ENCODE data around the gene KITLG.
"Not testable (repeated sequence)": the region's sequence is repeated elsewhere in the genome, so short reads cannot be mapped to it uniquely, and the experiment has no call there.

The KITLG gene

GRCh38 chr12:88503281-88503703 lies 77.0 kb downstream of the KITLG start:
- Mint-ChIP-seq H3K27ac (no peak overlapping the region), H3K36me3 (ENCODE audit: low read depth) (no peaks in the 10 kb centered on the region), H3K4me3 (no peak overlapping the region), H3K27me3 (ENCODE audit: low read depth) (no peaks in the 10 kb centered on the region), H3K4me1 (ENCODE audit: low read depth) (no peaks in the 10 kb centered on the region), H3K9me3 (no peaks in the 10 kb centered on the region)

DNA sequence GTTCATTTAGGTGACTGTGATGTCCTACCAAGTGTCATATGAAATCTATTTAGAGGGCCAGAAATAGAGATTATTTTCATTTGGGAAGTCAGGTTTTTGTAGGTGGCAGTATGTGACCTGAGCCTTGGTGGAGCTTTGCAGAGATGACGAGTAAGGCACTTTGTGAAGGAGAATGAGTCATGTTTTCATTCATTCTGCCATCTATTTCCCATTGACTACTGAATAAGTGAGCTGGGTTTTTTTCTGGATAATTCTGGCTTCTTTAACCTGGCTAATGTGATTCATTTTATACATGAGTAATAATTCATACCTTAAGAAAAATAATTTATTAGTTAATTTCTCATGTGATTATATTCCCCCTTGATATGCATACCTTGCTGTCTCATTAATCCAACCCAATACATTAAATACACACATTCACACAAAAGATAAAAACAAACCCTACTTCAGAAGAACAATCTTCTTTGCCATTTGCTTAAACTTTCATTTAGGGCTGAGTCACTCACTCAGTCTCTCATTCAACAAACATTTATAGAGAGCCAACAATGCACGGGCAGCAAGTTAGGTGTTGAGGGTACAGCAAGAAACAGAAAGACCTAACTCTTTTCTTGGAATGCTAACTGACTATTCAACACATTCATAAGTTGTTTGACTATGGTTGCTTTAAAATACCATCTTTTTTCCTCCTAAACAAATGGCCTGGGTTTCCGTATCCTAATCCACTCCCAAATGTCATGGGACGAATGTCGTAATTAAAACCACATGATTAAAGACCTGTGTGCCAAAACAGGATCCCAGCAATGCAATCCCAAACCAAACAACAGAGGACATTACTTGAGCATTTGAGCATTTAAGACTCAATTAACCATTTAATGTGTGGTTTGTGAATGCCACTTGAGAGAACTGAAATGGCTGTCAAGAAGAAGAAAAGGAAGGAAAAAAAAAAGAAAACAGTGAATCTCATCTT lies 78.0 kb downstream of the KITLG start:
- no peaks in the 10 kb centered on the region for H3K27me3 Mint-ChIP-seq (ENCODE audit: low read depth)
- H3K4me3 Mint-ChIP-seq: no peak overlapping the region
- no peaks in the 10 kb centered on the region for H3K4me1 Mint-ChIP-seq (ENCODE audit: low read depth)
- no peaks in the 10 kb centered on the region for H3K36me3 Mint-ChIP-seq (ENCODE audit: low read depth)
- no peak overlapping the region for H3K27ac Mint-ChIP-seq
- no peaks in the 10 kb centered on the region for H3K9me3 Mint-ChIP-seq

DNA sequence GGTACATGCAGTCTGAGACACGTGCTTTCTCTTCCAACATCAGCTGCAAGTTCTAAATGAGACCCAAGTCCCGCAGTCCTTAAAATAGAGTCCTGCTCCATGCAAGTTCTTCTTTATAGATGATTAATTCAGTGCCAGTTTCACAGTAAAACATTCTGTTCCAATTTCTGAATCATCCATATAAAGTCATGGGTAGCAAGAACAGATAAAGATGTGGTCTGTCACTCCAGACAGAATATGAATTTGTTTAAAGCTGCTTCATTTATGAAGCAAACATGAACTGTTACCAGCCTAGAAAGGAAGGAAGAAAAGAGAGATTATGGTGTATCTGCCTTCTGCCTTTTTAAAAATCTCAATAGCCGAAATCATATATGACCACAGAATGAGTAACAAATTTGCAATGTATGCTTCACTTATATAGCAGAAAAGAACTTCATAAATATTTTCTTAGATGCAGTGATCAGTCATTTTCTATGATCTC lies 83.3 kb downstream of the KITLG start:
- Mint-ChIP-seq H3K27ac (no peak overlapping the region), H3K36me3 (ENCODE audit: low read depth) (no peaks in the 10 kb centered on the region), H3K9me3 (no peaks in the 10 kb centered on the region), H3K4me3 (no peak overlapping the region), H3K4me1 (ENCODE audit: low read depth) (no peaks in the 10 kb centered on the region), H3K27me3 (ENCODE audit: low read depth) (no peaks in the 10 kb centered on the region)

- Mint-ChIP-seq H3K27ac (no peak overlapping the region), H3K4me1 (ENCODE audit: low read depth) (no peaks in the 10 kb centered on the region), H3K27me3 (ENCODE audit: low read depth) (no peaks in the 10 kb centered on the region), H3K9me3 (no peaks in the 10 kb centered on the region), H3K4me3 (no peak overlapping the region), H3K36me3 (ENCODE audit: low read depth) (no peaks in the 10 kb centered on the region)
Observed at GRCh38 chr12:88496429-88496828, 83.8 kb downstream of the KITLG start.

DNA sequence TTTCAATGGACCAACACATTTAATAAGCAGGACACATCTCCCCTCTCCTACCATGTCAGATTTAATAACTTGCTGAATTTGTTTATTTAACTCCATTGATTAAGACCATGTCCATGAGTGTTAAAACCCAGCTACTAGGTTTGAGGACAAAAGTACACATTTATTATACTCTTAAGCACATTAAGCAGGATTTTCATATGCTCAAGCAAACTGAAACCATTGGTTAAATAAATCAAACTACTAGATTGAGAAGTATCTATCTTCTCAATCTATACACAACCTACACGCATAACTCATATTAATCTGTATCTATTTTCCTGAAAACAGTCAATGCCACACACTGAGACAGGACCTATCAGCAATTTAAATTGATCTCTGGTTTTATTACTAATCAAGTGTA lies 85.2 kb downstream of the KITLG start:
- no peak overlapping the region for H3K4me3 Mint-ChIP-seq
- no peaks in the 10 kb centered on the region for H3K27me3 Mint-ChIP-seq (ENCODE audit: low read depth)
- H3K27ac Mint-ChIP-seq: no peak overlapping the region
- no peaks in the 10 kb centered on the region for H3K9me3 Mint-ChIP-seq
- H3K4me1 Mint-ChIP-seq (ENCODE audit: low read depth): no peaks in the 10 kb centered on the region
- H3K36me3 Mint-ChIP-seq (ENCODE audit: low read depth): no peaks in the 10 kb centered on the region

DNA sequence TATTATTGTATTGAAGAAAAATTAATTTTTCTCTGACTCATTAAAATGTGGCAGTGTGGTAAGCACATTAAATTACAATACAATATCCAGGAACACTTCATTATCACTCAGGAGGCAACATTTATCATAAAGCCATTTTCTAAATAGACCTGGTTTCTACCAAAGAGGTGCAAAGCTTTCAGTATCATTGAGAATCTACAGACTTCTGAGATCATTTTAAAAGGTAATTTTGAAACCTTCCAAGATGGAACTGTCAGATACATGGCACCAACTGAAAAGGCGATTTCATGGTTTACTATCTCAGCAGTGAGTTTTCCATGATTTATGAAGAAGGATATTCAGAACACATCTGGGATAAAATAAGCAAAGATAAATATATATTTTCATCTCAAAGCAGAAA lies 85.8 kb downstream of the KITLG start:
- Mint-ChIP-seq H3K27me3 (ENCODE audit: low read depth) (no peaks in the 10 kb centered on the region), H3K4me3 (no peak overlapping the region), H3K36me3 (ENCODE audit: low read depth) (no peaks in the 10 kb centered on the region), H3K27ac (no peak overlapping the region), H3K9me3 (no peaks in the 10 kb centered on the region), H3K4me1 (ENCODE audit: low read depth) (no peaks in the 10 kb centered on the region)

DNA sequence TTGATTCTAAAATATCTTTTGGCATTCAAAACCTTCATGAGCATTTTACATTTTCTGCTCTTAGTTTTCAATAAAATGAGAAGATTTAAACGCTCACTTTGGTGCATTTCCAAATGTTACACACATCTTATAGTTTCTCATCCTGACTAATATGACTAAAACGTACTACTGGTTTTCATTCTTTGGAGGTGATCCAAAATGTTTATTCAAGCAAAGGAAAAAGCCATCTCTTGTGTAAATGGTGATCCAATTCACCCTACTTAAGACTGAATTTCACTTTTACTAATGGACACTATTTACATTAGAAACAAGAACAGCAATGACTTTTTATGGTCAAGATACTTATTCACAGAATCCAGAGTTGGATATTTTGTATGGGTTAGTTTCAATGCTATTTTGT lies 86.6 kb downstream of the KITLG start:
- no peaks in the 10 kb centered on the region for H3K4me1 Mint-ChIP-seq (ENCODE audit: low read depth)
- H3K36me3 Mint-ChIP-seq (ENCODE audit: low read depth): no peaks in the 10 kb centered on the region
- no peak overlapping the region for H3K4me3 Mint-ChIP-seq
- no peak overlapping the region for H3K27ac Mint-ChIP-seq
- no peaks in the 10 kb centered on the region for H3K9me3 Mint-ChIP-seq
- no peaks in the 10 kb centered on the region for H3K27me3 Mint-ChIP-seq (ENCODE audit: low read depth)

DNA sequence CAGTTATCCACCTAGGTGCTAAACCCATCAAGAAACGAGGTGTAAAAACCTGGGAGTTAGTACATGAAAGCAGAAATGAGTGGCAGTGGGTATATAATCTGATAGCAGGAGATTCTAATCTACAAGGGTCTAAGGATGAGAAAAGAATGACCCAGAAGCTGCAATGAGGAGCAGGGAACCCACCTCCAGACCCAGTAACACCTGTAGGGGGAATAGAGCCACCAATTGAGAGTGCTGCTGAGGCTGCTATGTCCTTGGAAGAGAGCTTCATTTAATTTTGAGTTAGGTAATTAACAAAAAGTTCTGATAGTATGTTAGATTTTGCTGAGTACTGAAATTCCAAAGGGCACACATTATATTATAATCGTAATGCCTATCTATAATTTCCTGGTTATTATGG lies 89.8 kb downstream of the KITLG start:
- H3K27me3 Mint-ChIP-seq (ENCODE audit: low read depth): no peaks in the 10 kb centered on the region

DNA sequence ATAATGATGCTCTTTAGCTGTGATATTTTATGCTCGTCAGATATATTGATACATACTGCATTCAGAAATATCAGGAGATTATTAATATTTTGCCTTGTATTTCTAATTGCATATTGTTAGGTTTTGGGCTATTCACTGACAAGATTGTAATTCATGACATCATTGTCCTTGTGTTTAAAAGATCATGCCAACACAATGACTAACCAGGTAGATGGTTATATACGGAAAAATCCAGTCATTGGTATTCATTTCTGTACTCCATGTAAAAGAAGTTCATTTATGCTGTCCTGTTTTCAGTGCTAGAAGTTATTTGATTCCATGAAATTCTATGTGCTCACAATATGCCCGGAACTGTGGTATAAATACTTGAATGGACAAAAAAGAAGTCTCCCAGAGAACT lies 107.5 kb downstream of the KITLG start:
- Mint-ChIP-seq H3K27me3 (ENCODE audit: low read depth) (no peaks in the 10 kb centered on the region), H3K9me3 (peaks cover 7% of the 10 kb centered on the region), H3K4me1 (ENCODE audit: low read depth) (no peaks in the 10 kb centered on the region), H3K4me3 (no peak overlapping the region), H3K36me3 (ENCODE audit: low read depth) (no peaks in the 10 kb centered on the region), H3K27ac (no peak overlapping the region)

More for the DNA sequence above, 89.8 kb downstream of the KITLG start:
- Mint-ChIP-seq H3K27ac (no peak overlapping the region), H3K4me1 (ENCODE audit: low read depth) (no peaks in the 10 kb centered on the region), H3K36me3 (ENCODE audit: low read depth) (no peaks in the 10 kb centered on the region), H3K4me3 (no peak overlapping the region), H3K9me3 (no peaks in the 10 kb centered on the region)

- H3K9me3 Mint-ChIP-seq: peaks cover 9% of the 10 kb centered on the region
- no peaks in the 10 kb centered on the region for H3K4me1 Mint-ChIP-seq (ENCODE audit: low read depth)
- H3K27ac Mint-ChIP-seq: no peak overlapping the region
- no peak overlapping the region for H3K4me3 Mint-ChIP-seq
- H3K36me3 Mint-ChIP-seq (ENCODE audit: low read depth): no peaks in the 10 kb centered on the region
- H3K27me3 Mint-ChIP-seq (ENCODE audit: low read depth): no peaks in the 10 kb centered on the region
Observed at GRCh38 chr12:88472248-88472647, 108.0 kb downstream of the KITLG start.

DNA sequence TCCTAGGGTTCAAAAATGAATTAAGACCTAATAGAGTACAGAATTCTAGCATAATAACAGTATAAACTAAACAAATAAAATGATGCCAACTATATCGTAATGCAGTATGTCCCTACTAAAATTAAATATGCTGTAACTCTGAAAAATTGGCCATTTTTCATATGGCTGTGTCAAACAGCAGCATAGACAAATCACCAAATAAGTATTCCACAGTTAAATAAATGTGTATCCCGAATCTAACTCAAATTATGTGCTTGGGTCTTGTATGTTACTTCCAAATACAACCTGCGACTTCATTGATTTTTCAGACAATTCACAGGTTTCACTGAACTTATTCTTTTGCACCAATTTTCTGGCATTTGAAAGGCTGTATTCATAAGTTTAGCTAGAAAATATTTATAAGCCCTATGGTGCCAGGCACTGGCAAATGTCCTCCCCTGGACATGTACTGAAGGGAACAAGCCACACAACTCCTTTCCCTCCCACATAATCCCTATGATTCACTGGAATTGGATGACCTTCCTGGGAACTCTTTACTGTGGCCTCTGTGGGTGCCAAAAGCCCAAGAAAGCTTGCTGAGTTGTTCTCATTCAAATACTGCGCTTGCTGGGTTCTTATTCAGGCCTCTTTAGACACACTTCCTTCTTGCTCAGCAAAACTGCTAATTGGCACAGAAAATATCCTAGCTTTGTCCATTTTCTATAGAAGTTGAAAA lies 108.8 kb downstream of the KITLG start:
- no peak overlapping the region for H3K4me3 Mint-ChIP-seq
- no peaks in the 10 kb centered on the region for H3K36me3 Mint-ChIP-seq (ENCODE audit: low read depth)
- H3K27ac Mint-ChIP-seq: no peak overlapping the region
- H3K4me1 Mint-ChIP-seq (ENCODE audit: low read depth): no peaks in the 10 kb centered on the region
- no peaks in the 10 kb centered on the region for H3K27me3 Mint-ChIP-seq (ENCODE audit: low read depth)
- peaks cover 10% of the 10 kb centered on the region for H3K9me3 Mint-ChIP-seq

DNA sequence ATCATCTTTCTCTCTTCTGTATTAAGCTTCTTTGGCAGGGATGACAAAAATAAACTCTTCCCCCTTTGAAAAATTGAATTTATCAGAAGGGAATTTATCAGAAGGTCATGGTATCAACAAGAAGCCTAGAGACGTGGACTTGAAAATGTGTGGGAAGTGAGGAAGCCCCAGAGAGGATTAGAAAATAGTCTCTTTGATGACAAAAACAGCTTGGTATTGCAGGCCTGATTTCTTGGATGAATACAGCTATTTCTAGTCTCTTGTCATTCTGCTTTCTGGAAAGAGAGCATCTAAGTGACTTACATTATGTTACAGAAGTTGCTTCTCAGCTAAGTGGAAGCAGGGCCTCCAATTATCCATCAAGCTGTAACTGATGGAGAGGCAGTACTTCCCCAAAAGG lies 111.1 kb downstream of the KITLG start:
- H3K27ac Mint-ChIP-seq: no peak overlapping the region
- no peak overlapping the region for H3K4me3 Mint-ChIP-seq
- H3K36me3 Mint-ChIP-seq (ENCODE audit: low read depth): no peaks in the 10 kb centered on the region
- peaks cover 7% of the 10 kb centered on the region for H3K9me3 Mint-ChIP-seq
- H3K27me3 Mint-ChIP-seq (ENCODE audit: low read depth): no peaks in the 10 kb centered on the region
- no peaks in the 10 kb centered on the region for H3K4me1 Mint-ChIP-seq (ENCODE audit: low read depth)

- peaks cover 7% of the 10 kb centered on the region for H3K9me3 Mint-ChIP-seq
- no peaks in the 10 kb centered on the region for H3K4me1 Mint-ChIP-seq (ENCODE audit: low read depth)
- no peak overlapping the region for H3K27ac Mint-ChIP-seq
- no peaks in the 10 kb centered on the region for H3K27me3 Mint-ChIP-seq (ENCODE audit: low read depth)
- no peaks in the 10 kb centered on the region for H3K36me3 Mint-ChIP-seq (ENCODE audit: low read depth)
- no peak overlapping the region for H3K4me3 Mint-ChIP-seq
Observed at GRCh38 chr12:88468581-88468980, 111.7 kb downstream of the KITLG start.

- H3K27ac Mint-ChIP-seq; H3K27me3 Mint-ChIP-seq (ENCODE audit: low read depth); H3K4me1 Mint-ChIP-seq (ENCODE audit: low read depth); H3K9me3 Mint-ChIP-seq; H3K4me3 Mint-ChIP-seq; H3K36me3 Mint-ChIP-seq (ENCODE audit: low read depth): not testable (repeated sequence)
Observed at GRCh38 chr12:88466708-88467107, 113.6 kb downstream of the KITLG start.

GRCh38 chr12:88458327-88458726 lies 121.9 kb downstream of the KITLG start:
- Mint-ChIP-seq H3K4me3 (no peak overlapping the region), H3K27ac (no peak overlapping the region), H3K27me3 (ENCODE audit: low read depth) (no peaks in the 10 kb centered on the region), H3K4me1 (ENCODE audit: low read depth) (no peaks in the 10 kb centered on the region), H3K9me3 (no peaks in the 10 kb centered on the region), H3K36me3 (ENCODE audit: low read depth) (no peaks in the 10 kb centered on the region)

All from T-helper 1 cell treated with Interleukin-12 subunit alpha and Interleukin-12 subunit beta and Interleukin-4 antibody, amounts not matched to agents 30 μg/mL and 1 μg/mL, for 36 hours (primary cell).